Natural killer cell (primary cell): ENCODE data around the gene TRIM71. TPM values are rescaled to one million over a fixed set of nuclear protein-coding genes. Genes with fewer than 3 reads are reported as not detected.

ENCODE experiments used
- ATAC-seq, 3 donors: fragments of 150-1000 bp in 2 of 3; fragments of 200-7000 bp in 1 of 3; cut with Tn5 transposase; 1 replicate in 1 of 3; 2 replicates in 2 of 3; pipeline ENCODE4 v1.10.0; 2021; ENCODE audit warnings: mild to moderate bottlenecking in 2 of 3, moderate library complexity in 2 of 3
- DNase-seq, 2 donors: peaks; one replicate each; pipeline versions ENCODE4 v3.0.0 to v3.0.0-alpha.2; 2013 to 2021; ENCODE audit warnings: mixed read lengths in 1 of 2
- H3K27ac ChIP-seq: one replicate; pipeline ENCODE4 v1.5.1; 2013; ENCODE audit warnings: mild to moderate bottlenecking, low read length
- H3K27me3 ChIP-seq: one replicate; pipeline ENCODE4 v1.6.1; 2013; ENCODE audit warnings: low read length; ENCODE audit not compliant: control insufficient read depth, insufficient read depth
- H3K36me3 ChIP-seq: one replicate; pipeline ENCODE4 v1.6.1; 2013; ENCODE audit warnings: low read length; ENCODE audit not compliant: control insufficient read depth, insufficient read depth
- H3K4me1 ChIP-seq: one replicate; pipeline ENCODE4 v1.6.1; 2013; ENCODE audit warnings: low read length; ENCODE audit not compliant: control insufficient read depth, insufficient read depth
- H3K4me3 ChIP-seq: one replicate; pipeline ENCODE4 v1.5.1; 2013; ENCODE audit warnings: low read length
- H3K9me3 ChIP-seq: one replicate; pipeline ENCODE4 v1.6.1; 2013; ENCODE audit warnings: low read length; ENCODE audit not compliant: control insufficient read depth, insufficient read depth
- H3K27ac Mint-ChIP-seq, 2 donors: one replicate each; pipeline ENCODE4 v1.8.0; 2022; ENCODE audit warnings: mild to moderate bottlenecking in 2 of 2, mixed read lengths in 2 of 2, moderate library complexity in 1 of 2
- H3K27me3 Mint-ChIP-seq, 2 donors: one replicate each; pipeline ENCODE4 v1.8.0; 2022; ENCODE audit warnings: low read depth in 2 of 2, mixed read lengths in 2 of 2
- H3K36me3 Mint-ChIP-seq: one replicate; pipeline ENCODE4 v1.8.0; 2022; ENCODE audit warnings: mixed read lengths
- H3K4me1 Mint-ChIP-seq, 2 donors: one replicate each; pipeline ENCODE4 v1.8.0; 2022; ENCODE audit warnings: mixed read lengths in 2 of 2
- H3K4me3 Mint-ChIP-seq: one replicate; pipeline ENCODE4 v1.8.0; 2022; ENCODE audit warnings: mild to moderate bottlenecking, moderate library complexity, mixed read lengths
- H3K9me3 Mint-ChIP-seq, 2 donors: one replicate each; pipeline ENCODE4 v1.8.0; 2022; ENCODE audit warnings: mixed read lengths in 2 of 2
- CTCF ChIP-seq: fragments of 200-600 bp; IDR thresholded peaks from one replicate; pipeline ENCODE4 v1.8.0; 2022; ENCODE audit warnings: antibody characterized with exemption
- WGBS: methylation state at CpG from one replicate; pipeline ENCODE4 v1.1.7; 2013; ENCODE audit warnings: missing lambda C conversion rate; ENCODE audit not compliant: insufficient coverage; 5-methylcytosine and 5-hydroxymethylcytosine counted together
- intact Hi-C: fragments of 100-400 bp; cut with micrococcal nuclease; formaldehyde crosslinking; loops from one replicate; pipeline ENCODE4 v1.14.2; 2022
- total RNA-seq, 4 donors: library from RNA; stranded (reverse); fragments of 120-200 nt in 1 of 4; gene quantifications; one replicate each; pipeline versions ENCODE4 v1.2.3 to v1.2.4, GENCODE V29; 2013 to 2022

The TRIM71 gene
- total RNA-seq, 3 donors from 2014 or later (not counting 1 experiment from before 2014, with no cell fraction given): 0.05 TPM; not detected in 2

GRCh38 chr3:32841867-32842470 is 24.2 kb downstream of the TRIM71 start:
- no peaks in the 10 kb centered on the region for H3K27me3 ChIP-seq
- no peak for TF ChIP-seq CTCF
- Mint-ChIP-seq H3K27me3 (peaks cover 0 to under 1% of the 10 kb centered on the region in 2 donors), H3K36me3 (no peaks in the 10 kb centered on the region), H3K27ac (no peak overlapping the region), H3K4me1 (no peaks in the 10 kb centered on the region), H3K9me3 (no peaks in the 10 kb centered on the region), H3K4me3 (no peak overlapping the region)
- H3K4me3 ChIP-seq: no peak overlapping the region
- intact Hi-C loops: no loop called here
- 77% methylated on average over 5 of the region's 5 CpGs for WGBS
- H3K27ac ChIP-seq: no peak overlapping the region
- DNase-seq (no peak), ATAC-seq (no peak)
- H3K9me3 ChIP-seq: no peaks in the 10 kb centered on the region
- H3K4me1 ChIP-seq: peaks cover 11% of the 10 kb centered on the region
- H3K36me3 ChIP-seq: no peaks in the 10 kb centered on the region

- Mint-ChIP-seq H3K4me3 (no peak overlapping the region), H3K27ac (no peak overlapping the region), H3K9me3 (no peaks in the 10 kb centered on the region), H3K36me3 (no peaks in the 10 kb centered on the region), H3K27me3 (no peaks in the 10 kb centered on the region), H3K4me1 (no peaks in the 10 kb centered on the region)
- Histone ChIP-seq H3K4me3 (no peak overlapping the region), H3K4me1 (peaks cover 11% of the 10 kb centered on the region), H3K36me3 (no peaks in the 10 kb centered on the region), H3K27me3 (no peaks in the 10 kb centered on the region), H3K9me3 (no peaks in the 10 kb centered on the region), H3K27ac (no peak overlapping the region)
- no peak for DNase-seq
- 46% methylated on average over 3 of the region's 3 CpGs for WGBS
- intact Hi-C loops: no loop called here
- no peak for TF ChIP-seq CTCF
- ATAC-seq: no peak
These were observed 24.7 kb downstream of the TRIM71 start for GRCh38 chr3:32842531-32842931.

GRCh38 chr3:32842987-32843386 is 25.2 kb downstream of the TRIM71 start:
- no peak for ATAC-seq
- H3K27ac Mint-ChIP-seq: no peak overlapping the region
- WGBS: 40% methylated on average over 2 of the region's 2 CpGs
- Histone ChIP-seq H3K27me3 (no peaks in the 10 kb centered on the region), H3K9me3 (no peaks in the 10 kb centered on the region), H3K36me3 (no peaks in the 10 kb centered on the region), H3K4me3 (no peak overlapping the region), H3K4me1 (peaks cover 11% of the 10 kb centered on the region), H3K27ac (no peak overlapping the region)
- no peak for DNase-seq
- H3K4me3 Mint-ChIP-seq: no peak overlapping the region
- H3K9me3 Mint-ChIP-seq: no peaks in the 10 kb centered on the region
- TF ChIP-seq CTCF: no peak
- no peaks in the 10 kb centered on the region for H3K27me3 Mint-ChIP-seq
- intact Hi-C loops: no loop called here
- H3K4me1 Mint-ChIP-seq: no peaks in the 10 kb centered on the region
- H3K36me3 Mint-ChIP-seq: no peaks in the 10 kb centered on the region
